HG03175 (cell line): Measurements from ENCODE around the gene C11orf71.

Source experiments
- ATAC-seq: cut with Tn5 transposase; IDR thresholded peaks from one replicate; pipeline ENCODE4 v1.9.1; 2021; ENCODE audit warnings: mild to moderate bottlenecking, moderate library complexity; ENCODE audit not compliant: unreplicated experiment

Gene C11orf71

DNA sequence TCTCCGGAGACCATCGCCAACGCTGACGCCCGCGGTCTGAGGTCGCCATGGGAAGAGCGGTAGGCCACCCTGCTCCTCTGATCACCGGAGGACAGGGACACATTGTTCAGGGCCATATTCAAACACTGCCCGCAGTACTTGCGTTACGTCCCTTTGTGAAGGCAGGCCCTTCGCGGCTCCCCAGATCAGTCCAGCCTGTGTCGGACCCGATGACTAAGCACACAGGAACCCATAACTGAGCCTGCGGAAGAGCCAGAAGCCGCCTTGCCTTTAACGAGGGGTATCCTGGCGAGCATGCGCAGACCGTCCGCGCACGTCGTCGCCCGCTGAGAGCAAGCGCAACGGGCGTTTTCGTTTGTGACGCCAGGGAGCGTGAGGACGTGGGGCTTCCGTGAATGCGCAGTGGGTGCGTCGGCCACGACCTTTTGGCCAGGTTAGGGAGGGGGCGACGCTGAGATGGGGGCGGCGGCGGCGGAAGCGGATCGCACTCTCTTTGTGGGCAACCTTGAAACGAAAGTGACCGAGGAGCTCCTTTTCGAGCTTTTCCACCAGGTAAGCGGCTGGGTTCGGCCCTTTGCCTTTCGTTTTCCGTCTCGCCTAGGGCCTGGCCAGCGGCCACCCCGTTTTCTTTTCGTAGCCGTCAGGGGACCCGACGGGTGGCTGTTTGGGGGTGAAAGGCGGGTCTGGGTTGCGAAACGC is at the start of gene C11orf71, which contains the start of gene RBM7:
C11orf71 (minus strand) TSS at position 296 of the 699 bp plus-strand sequence; CDS start at position 116, 180 bp downstream.
RBM7 (plus strand) TSS at position 451 of the 699 bp plus-strand sequence; CDS start at position 457, 6 bp downstream.
- peak; percentile 96 for ATAC-seq

- no peak for ATAC-seq
Measured at GRCh38 chr11:114449845-114450244, 49.5 kb upstream of the C11orf71 start.

DNA sequence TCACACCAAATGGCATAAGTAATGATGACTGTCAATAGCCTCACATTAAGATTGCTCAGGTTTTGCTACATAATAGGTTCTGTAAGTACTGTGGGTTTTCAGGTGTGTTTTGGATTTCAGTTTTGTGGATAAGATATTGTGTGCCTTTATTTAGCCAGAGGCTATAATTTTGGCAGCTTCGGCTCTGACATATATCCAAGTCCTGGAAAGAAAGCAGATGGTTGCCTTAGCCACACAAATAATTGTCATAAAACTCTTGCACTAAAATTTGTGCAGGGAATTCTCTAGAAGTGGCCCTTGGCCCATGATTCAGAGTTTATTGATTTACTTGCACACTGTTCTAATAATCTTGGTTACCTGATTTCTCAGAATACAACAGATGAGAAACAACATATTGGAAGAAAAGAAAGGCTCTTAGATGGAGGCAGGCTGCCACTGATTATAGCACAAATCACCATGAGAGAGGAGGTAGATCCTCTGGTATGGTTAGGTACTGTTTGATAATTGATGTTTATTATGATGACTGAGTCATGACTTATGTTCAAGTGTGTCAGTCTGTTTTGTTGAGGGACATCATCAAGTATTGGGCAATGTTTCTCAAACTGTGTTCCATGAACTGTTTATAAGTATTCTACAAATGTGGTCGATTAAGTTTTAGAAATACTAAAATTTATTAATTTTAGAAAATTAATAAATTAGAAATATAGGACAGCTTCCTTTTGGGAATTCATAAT is 48.6 kb upstream of the C11orf71 start:
- no peak for ATAC-seq

DNA sequence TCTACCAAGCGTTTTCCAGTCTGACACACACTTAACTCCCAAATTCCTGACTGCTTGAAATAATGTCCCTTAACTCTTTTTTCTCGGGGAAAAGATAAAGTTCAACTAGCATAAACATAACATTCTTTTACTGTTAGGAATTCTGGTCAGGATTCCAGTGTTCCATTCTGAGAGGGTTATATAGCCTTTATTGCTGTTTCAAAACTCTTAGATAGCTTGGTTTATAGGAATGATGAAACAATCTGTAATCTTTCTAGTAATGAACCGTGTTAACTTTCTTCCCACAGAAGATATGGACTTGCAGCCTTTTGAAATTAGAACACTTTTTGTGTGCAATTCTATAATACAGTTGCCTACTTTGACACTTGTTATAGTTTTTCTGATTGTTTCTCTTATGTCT is 47.6 kb upstream of the C11orf71 start:
- ATAC-seq = no peak

DNA sequence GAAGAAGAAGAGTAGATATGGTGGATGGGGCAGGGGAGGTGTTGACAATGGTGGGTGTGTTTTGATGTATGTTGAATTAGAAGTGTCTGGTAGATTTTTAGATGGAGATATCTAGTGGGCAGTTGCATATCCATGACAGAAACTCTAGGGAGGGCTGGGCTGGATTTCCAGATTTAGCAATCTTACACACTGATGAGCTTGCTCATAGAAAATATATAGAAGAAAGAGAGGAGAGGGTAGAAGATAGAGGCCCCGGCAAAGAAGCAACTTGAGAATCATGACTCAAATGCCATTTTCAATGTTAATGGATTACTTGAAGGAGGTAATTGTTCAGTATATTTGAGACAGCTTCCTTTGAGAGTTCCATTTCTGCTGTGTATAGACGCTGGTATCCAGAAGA is 47.1 kb upstream of the C11orf71 start:
- ATAC-seq = no peak

- ATAC-seq = no peak
Measured at GRCh38 chr11:114442536-114442935, 42.2 kb upstream of the C11orf71 start.

DNA sequence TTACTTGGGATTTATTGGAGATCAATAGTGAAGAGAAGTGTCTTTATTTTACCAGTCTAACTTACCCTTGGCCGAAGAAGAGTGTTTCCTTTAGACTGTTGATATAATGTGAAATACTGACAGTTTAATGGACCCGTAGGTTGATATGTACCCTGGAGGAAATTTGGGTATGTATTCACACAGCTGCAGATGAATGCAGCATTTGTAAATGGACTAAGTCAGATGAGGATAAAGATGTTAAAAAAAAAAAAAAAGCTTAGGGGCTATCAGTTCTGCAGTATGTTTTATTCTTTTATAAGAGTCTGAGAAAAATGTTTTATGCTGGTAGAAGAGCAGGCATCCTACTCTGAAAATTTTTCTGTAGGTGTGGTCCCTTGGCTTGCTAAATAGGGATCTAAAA is 41.6 kb upstream of the C11orf71 start:
- no peak for ATAC-seq

DNA sequence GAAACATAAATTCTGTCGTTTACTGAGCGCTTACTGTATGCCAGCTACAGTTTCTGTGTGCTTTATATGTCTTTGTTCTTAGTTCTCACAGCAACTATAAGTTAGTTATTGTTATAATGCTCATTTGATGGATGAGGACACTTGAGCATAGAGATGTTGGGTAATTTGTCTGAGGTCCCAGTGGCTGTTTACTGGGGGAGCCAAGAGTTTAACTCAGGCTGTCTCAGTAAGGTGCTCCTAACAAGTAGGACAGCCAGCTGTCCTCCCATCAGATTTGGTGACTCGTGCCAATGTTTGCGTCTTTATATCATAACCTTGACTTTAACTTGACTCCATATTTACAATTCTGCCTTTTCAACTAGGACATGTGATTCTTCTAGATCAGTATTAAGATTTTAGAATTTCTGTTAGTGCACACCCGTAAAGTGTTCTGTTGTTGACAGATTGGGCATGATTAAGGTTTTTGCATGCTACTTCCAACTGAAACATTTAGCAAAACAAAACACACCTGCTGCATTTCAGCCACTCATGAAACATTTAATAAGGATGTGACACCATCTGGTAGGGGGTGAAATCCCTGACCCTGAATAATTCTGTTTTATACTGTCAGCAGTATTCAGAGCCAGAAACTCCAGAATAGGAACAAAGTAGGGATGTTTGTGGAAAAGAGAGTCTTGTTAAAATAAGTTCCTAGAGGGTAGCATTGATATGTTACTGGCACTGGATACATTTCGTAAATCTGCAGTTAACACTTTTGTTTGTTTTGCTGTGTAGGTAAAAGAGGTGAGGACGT is 40.9 kb upstream of the C11orf71 start:
- no peak for ATAC-seq

DNA sequence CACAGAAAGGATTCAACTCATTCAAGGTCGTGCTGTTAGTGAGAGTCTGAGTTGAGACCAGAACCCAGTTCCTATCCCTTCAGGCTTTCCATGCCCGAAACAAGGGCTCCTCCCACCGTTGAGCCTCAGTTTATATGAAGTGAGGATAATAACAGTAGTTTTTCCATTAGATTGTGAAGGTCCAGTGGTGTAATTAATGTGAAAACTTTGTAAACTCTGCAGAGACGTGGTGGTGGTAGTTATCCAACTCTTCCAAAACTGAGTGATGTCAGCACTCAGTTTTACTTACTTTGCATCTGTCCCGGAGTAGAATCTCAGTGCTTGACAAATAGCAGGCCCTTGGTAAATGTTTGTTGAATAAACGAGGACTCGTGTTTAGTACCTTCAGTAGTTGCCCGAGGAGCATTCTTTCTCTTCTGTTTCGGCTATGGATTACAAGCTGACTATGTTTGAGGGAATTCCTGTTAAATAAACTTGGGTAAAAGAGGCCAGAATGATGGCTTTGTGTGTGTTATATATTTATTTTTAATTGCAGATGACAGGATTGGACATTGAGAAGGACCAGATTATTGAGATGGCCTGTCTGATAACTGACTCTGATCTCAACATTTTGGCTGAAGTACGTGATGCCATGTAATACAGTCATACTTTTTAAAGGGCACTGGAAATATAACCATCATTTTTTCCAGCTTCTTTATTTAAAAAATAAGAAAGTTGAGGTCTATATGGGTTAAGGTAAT is 40.0 kb upstream of the C11orf71 start:
- no peak for ATAC-seq

DNA sequence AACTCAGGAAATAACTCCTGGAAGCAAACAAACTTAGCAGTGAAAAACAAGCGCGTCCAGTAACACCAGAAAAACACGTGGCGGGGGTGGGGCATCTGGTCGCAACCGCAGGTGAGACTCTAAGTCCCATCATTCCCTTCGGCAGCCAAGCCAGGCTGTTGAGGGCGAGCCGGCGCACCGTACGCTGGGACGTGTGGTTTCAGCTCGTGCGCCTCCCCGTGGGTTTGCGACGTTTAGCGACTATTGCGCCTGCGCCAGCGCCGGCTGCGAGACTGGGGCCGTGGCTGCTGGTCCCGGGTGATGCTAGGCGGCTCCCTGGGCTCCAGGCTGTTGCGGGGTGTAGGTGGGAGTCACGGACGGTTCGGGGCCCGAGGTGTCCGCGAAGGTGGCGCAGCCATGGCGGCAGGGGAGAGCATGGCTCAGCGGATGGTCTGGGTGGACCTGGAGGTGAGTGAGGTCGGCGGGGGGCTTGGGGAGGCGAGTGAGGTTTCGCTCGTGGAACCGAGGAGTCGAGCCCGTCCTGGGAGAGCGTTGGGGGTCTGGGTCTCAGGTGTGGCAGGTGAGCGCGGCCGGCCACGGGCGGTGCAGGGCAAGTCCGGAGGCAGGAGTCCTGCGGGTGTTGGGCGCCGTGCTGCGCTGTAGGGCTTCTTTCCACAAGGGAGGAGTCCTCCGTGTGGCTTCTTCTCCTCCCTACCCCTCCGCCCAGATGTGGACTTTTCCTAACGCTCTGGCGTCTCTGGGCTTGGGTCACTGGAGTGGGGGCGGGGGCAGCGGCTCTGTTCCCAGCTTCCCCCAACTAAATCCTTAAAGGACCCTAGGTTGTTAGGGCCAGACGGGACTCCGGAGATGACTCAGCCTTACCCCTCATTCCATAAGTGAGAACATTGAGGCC is 39.2 kb upstream of the C11orf71 start, which contains the start of gene REXO2:
REXO2 (plus strand) TSS at position 239 of the 892 bp plus-strand sequence; CDS start at position 301, 62 bp downstream.
- peak; percentile 99 for ATAC-seq

- no peak for ATAC-seq
Measured at GRCh38 chr11:114438303-114438702, 38.0 kb upstream of the C11orf71 start.

DNA sequence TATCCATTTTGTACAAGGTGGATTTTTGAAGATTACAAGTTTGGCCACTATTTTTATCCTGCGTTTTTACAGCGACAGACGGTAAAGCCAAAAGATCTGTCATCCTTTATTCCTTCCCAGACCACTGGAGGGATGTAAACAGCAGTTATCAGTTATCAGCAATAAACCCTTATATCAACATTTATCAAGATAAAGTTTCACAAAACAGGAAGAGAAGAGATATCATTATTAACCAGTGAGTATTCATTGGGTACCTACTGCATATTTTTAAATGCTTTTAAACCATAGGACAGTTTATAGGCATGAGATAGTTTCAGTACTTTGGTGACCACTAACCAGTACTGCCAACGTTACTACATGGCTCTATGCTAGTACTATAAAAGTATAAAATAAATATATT is 33.1 kb upstream of the C11orf71 start:
- ATAC-seq = no peak

DNA sequence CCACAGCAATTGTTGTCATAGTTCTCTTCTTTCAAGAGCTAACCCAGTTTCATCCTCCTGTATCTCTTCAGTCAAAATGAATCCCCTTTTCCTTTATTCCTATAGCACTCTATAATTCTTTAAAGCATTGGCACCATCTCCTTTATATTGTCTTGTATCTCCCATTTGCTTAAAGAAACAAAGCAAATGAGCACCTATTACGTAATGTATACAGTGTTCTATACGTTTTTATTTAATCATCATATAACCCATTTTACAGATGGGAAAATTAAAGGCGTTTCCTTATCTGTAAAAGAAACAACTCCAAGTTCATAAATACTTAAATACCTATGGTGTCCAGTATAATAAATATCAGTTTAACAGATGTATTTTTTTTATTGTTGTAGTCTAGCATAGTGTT is 32.6 kb upstream of the C11orf71 start:
- no peak for ATAC-seq

- no peak for ATAC-seq
Measured at GRCh38 chr11:114430290-114430689, 30.0 kb upstream of the C11orf71 start.

DNA sequence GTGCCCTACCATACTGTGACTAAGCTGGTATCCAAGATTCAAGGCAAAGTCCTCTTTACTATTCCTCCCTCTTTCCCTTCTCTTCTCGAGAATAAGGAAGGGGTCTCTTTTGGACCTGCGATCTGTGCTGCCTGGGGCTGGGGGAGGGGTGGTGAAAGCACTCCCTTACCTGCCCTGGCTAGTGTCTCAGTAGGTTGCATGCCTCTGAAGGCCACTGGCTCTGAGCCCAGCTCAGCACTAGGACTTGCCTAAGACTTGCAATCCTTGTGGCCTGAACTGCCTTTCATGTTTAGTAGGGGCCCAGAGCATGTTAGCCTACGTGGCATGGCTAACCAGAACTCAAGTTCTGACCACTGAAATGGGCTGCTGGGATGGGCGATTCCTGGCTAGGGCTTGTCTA is 26.0 kb upstream of the C11orf71 start:
- ATAC-seq = no peak

- no peak for ATAC-seq
Measured at GRCh38 chr11:114416441-114416961, 16.2 kb upstream of the C11orf71 start.

DNA sequence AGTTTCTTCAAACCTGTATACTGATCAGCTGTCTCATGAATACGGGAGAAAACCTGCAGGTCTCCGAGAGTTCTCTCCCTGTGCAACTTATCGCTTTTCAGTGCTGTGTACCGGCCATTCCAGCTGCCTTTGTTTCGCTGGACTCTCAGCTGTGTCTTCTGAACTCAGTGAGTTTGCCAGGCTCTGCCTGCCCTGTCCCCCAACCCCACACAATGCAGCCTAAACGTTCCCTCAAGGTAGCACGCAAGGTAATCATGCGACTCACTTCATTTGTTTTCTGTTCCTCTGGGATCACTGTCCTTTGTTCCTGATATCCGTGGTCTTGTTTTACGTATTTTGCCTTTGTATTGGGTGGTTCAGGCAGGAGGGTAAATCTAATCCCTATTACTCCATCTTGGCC is 13.6 kb upstream of the C11orf71 start:
- ATAC-seq = no peak

DNA sequence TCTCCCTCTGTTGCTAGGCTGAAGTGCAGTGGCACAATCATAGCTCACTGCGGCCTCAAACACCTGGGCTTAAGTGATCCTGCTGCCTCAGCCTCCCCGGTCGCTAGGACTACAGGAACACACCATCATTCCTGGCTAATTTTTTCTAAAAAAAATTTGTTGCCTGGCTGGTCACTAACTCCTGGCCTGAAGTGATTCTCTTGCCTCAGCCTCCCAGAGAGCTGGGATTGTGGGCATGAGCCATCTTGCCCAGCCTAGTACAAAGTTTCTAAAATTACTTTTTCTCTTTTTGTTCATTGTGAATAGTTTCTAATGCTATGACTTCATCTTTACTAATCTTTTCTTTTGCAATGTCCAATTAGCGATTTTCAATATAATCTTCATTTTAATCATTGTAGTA is 12.6 kb upstream of the C11orf71 start:
- ATAC-seq = no peak

- ATAC-seq = no peak
Measured at GRCh38 chr11:114401311-114401710, 1.0 kb upstream of the C11orf71 start.

GRCh38 chr11:114400915-114401223 is 558 bp upstream of the C11orf71 start:
- no peak for ATAC-seq
